DND-41 (cell line): ENCODE measurements around the gene RXYLT1.

ENCODE experiments used
- CTCF ChIP-seq: IDR thresholded peaks from 2 replicates; pipeline ENCODE4 v1.5.1; 2012; ENCODE audit warnings: borderline replicate concordance, low read length, moderate library complexity, mild to moderate bottlenecking; ENCODE audit not compliant: poor library complexity, severe bottlenecking; ENCODE audit errors: extremely low read depth
- EZH2 ChIP-seq: IDR thresholded peaks from 3 replicates; pipeline ENCODE4 v1.6.1; 2012; ENCODE audit warnings: borderline replicate concordance, low read depth, mild to moderate bottlenecking, moderate library complexity, low read length, inconsistent platforms; ENCODE audit not compliant: severe bottlenecking

GRCh38 chr12:63804746-63805145 lies 25.0 kb downstream of the RXYLT1 start:
- TF ChIP-seq CTCF (no peak), EZH2 (no peak)
